Fibroblast of lung (primary cell): Measurements from ENCODE around the gene SRPK2. TPM values are rescaled to one million over a fixed set of nuclear protein-coding genes. Genes with fewer than 3 reads are reported as not detected.
A peak's percentile ranks its signal among the peaks of the same experiment; 100 is the strongest.

ENCODE experiments used
- DNase-seq, 2 donors: peaks; one replicate each; pipeline versions ENCODE4 v3.0.0 to v3.0.0-alpha.2; 2010; ENCODE audit warnings: low read depth in 2 of 2
- H2AFZ ChIP-seq: 2 replicates; pipeline ENCODE4 v1.5.1; 2012; ENCODE audit warnings: low read length, control low read depth, inconsistent platforms
- H3K27ac ChIP-seq: 2 replicates; pipeline ENCODE4 v1.5.1; 2011; ENCODE audit warnings: low read length, control low read depth; ENCODE audit not compliant: insufficient read depth
- H3K27me3 ChIP-seq: 2 replicates; pipeline ENCODE4 v1.5.1; 2011; ENCODE audit warnings: mild to moderate bottlenecking, low read length; ENCODE audit not compliant: control insufficient read depth, insufficient read depth
- H3K36me3 ChIP-seq: 2 replicates; pipeline ENCODE4 v1.5.1; 2011; ENCODE audit warnings: low read length; ENCODE audit not compliant: control insufficient read depth, insufficient read depth
- H3K4me1 ChIP-seq: 2 replicates; pipeline ENCODE4 v1.5.1; 2011; ENCODE audit warnings: low read length; ENCODE audit not compliant: control insufficient read depth, insufficient read depth; ENCODE audit errors: extremely low read depth
- H3K4me2 ChIP-seq: 2 replicates; pipeline ENCODE4 v1.5.1; 2011; ENCODE audit warnings: low read length, control low read depth; ENCODE audit not compliant: insufficient read depth; ENCODE audit errors: extremely low read depth
- H3K4me3 ChIP-seq, 4 experiments: fragments of 200-600 bp in 1 of 4; sonication (generic) in 1 of 4; replicated peaks in 1 of 4; 2 replicates each; pipeline ENCODE4 v1.5.1; 2011 to 2016; ENCODE audit warnings: low read length in 4 of 4, low read depth in 3 of 4, mild to moderate bottlenecking in 3 of 4, control low read depth in 2 of 4, inconsistent platforms in 1 of 4, mixed read lengths in 1 of 4; ENCODE audit not compliant: insufficient read depth in 1 of 4; ENCODE audit errors: control extremely low read depth in 1 of 4
- H3K79me2 ChIP-seq: 2 replicates; pipeline ENCODE4 v1.5.1; 2012; ENCODE audit warnings: mild to moderate bottlenecking, low read length, inconsistent platforms; ENCODE audit not compliant: control insufficient read depth, insufficient read depth
- H3K9ac ChIP-seq: 2 replicates; pipeline ENCODE4 v1.5.1; 2011; ENCODE audit warnings: mild to moderate bottlenecking, low read length, control low read depth; ENCODE audit not compliant: insufficient read depth
- H3K9me3 ChIP-seq: 2 replicates; pipeline ENCODE4 v1.5.1; 2012; ENCODE audit warnings: low read depth, low read length; ENCODE audit not compliant: control insufficient read depth, insufficient read depth
- H4K20me1 ChIP-seq: 2 replicates; pipeline ENCODE4 v1.5.1; 2011; ENCODE audit warnings: low read length; ENCODE audit not compliant: control insufficient read depth, insufficient read depth; ENCODE audit errors: extremely low read depth
- EZH2 ChIP-seq: IDR thresholded peaks from 2 replicates; pipeline ENCODE4 v1.5.1; 2012; ENCODE audit warnings: low read length, control low read depth, mild to moderate bottlenecking; ENCODE audit errors: missing control alignments
- polyA plus RNA-seq, 2 donors: library from polyadenylated mRNA; depleted of rRNA in 1 of 2; stranded (reverse) in 1 of 2; unstranded in 1 of 2; fragments of >200 nt; gene quantifications; 2 replicates each; pipeline ENCODE4 v1.2.1, GENCODE V29; 2011 to 2012; ENCODE audit warnings: missing spikeins in 1 of 2
- total RNA-seq: library from RNA; depleted of rRNA; stranded (reverse); fragments of >200 nt; gene quantifications from 2 replicates; pipeline ENCODE4 v1.2.1, GENCODE V29; 2014
- TF ChIP-seq, protein P1 (sequence below), 2 donors: IDR thresholded peaks in 1 of 2; conservative IDR thresholded peaks in 1 of 2; 1 replicate in 1 of 2; 2 replicates in 1 of 2; pipeline ENCODE4 v1.5.1; 2011 to 2012; ENCODE audit warnings: low read length in 2 of 2, control low read depth in 1 of 2, inconsistent platforms in 1 of 2, low read depth in 1 of 2, mild to moderate bottlenecking in 1 of 2

The SRPK2 gene
- total and polyA plus RNA-seq, 2 donors (not counting 1 experiment from before 2014, with no cell fraction given): 27.8 to 61.8 TPM

DNA sequence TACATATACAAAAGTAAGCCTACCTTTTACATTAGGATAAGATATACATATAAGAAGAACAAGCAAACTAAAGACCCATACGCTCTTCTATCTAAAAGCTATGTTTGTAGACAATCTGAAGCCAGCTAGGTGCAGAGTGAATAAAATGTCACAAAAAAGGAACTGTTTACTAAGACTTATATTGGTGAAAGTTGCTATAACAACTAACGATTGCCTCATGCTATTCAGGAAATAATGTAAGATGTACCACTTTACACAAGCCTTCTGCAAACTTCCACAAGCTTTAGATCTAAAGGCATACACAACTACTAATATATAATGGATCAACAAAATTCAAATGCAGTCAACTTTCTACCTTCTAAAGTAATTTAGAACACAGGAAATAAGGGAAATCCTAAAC, 175.1 kb downstream of the SRPK2 start:
- Histone ChIP-seq H3K27ac (no peak overlapping the region), H2AFZ (no peak overlapping the region), H3K79me2 (peaks cover 25% of the 10 kb centered on the region), H3K4me2 (no peak overlapping the region), H4K20me1 (no peaks in the 10 kb centered on the region), H3K9me3 (no peaks in the 10 kb centered on the region), H3K4me3 (no peak overlapping the region), H3K27me3 (no peaks in the 10 kb centered on the region), H3K4me1 (peaks cover 2% of the 10 kb centered on the region), H3K9ac (no peak overlapping the region), H3K36me3 (no peaks in the 10 kb centered on the region)
- no peak for DNase-seq
- no peak for TF ChIP-seq EZH2
- TF ChIP-seq, protein P1, sequence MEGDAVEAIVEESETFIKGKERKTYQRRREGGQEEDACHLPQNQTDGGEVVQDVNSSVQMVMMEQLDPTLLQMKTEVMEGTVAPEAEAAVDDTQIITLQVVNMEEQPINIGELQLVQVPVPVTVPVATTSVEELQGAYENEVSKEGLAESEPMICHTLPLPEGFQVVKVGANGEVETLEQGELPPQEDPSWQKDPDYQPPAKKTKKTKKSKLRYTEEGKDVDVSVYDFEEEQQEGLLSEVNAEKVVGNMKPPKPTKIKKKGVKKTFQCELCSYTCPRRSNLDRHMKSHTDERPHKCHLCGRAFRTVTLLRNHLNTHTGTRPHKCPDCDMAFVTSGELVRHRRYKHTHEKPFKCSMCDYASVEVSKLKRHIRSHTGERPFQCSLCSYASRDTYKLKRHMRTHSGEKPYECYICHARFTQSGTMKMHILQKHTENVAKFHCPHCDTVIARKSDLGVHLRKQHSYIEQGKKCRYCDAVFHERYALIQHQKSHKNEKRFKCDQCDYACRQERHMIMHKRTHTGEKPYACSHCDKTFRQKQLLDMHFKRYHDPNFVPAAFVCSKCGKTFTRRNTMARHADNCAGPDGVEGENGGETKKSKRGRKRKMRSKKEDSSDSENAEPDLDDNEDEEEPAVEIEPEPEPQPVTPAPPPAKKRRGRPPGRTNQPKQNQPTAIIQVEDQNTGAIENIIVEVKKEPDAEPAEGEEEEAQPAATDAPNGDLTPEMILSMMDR (conservative IDR thresholded peaks at IDR 0.05 in 1 of 2, IDR thresholded peaks at IDR 0.05 in 1 of 2; ENCODE audit: low read depth in 1 of 2, low read length in 2 of 2): no peak

- no peaks in the 10 kb centered on the region for H3K4me1 ChIP-seq
- no peak overlapping the region for H3K27ac ChIP-seq
- H3K9me3 ChIP-seq: no peaks in the 10 kb centered on the region
- H2AFZ ChIP-seq: no peak overlapping the region
- no peaks in the 10 kb centered on the region for H3K36me3 ChIP-seq
- no peaks in the 10 kb centered on the region for H3K27me3 ChIP-seq
- H3K4me2 ChIP-seq: no peak overlapping the region
- no peak for DNase-seq
- H4K20me1 ChIP-seq: no peaks in the 10 kb centered on the region
- TF ChIP-seq, protein P1 (conservative IDR thresholded peaks at IDR 0.05 in 1 of 2, IDR thresholded peaks at IDR 0.05 in 1 of 2; ENCODE audit: low read depth in 1 of 2, low read length in 2 of 2): no peak
- TF ChIP-seq EZH2: no peak
- H3K79me2 ChIP-seq: peaks cover 19% of the 10 kb centered on the region
- no peak overlapping the region for H3K9ac ChIP-seq
- no peak overlapping the region for H3K4me3 ChIP-seq
These were observed 176.5 kb downstream of the SRPK2 start for GRCh38 chr7:105212212-105212611.

DNA sequence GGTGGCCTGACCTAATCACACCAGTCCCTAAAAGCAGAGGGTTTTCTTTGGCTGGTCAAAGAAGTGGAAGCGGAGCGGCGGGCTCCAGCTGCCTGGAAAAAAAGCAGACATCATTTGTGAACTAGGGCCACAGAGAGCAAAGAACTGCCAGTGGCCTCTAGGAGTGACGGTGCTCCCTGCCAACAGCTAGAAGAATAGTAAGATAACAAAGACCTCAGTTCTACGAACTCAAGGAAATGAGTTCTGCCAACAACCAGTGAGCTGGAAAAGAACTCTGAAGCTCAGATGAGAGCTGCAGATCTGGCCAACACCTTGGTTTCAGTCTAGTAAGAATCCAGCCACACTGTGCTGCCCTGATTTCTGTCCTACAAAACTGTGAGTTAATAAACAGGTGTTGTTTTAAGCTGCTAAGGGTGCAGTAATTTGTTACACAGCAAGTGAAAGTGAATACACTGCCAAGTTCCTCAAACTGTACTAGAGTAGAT, 178.0 kb downstream of the SRPK2 start:
- Histone ChIP-seq H3K4me1 (no peaks in the 10 kb centered on the region), H4K20me1 (no peaks in the 10 kb centered on the region), H3K4me2 (no peak overlapping the region), H2AFZ (no peak overlapping the region), H3K4me3 (no peak overlapping the region), H3K27me3 (no peaks in the 10 kb centered on the region), H3K9ac (no peak overlapping the region), H3K79me2 (peaks cover 22% of the 10 kb centered on the region), H3K9me3 (no peaks in the 10 kb centered on the region), H3K36me3 (no peaks in the 10 kb centered on the region), H3K27ac (no peak overlapping the region)
- no peak for TF ChIP-seq EZH2
- TF ChIP-seq, protein P1 (conservative IDR thresholded peaks at IDR 0.05 in 1 of 2, IDR thresholded peaks at IDR 0.05 in 1 of 2; ENCODE audit: low read depth in 1 of 2, low read length in 2 of 2): no peak
- DNase-seq: peak in 1 of 2 donors; percentile 41
